ENCODE results near the gene TUBE1.

TUBE1 gene

GRCh38 chr6:112038268-112038667 lies 49.0 kb downstream of the TUBE1 start:
- in situ Hi-C loops (cut with MboI; ENCODE audit: low sequenced_read_pairs) = loop anchor here (10.0 to 25.0 kb wide), 3 partner anchors 333 to 1501 kb away; no protein-coding TSS in a partner anchor

GRCh38 chr6:112037783-112038216 lies 49.5 kb downstream of the TUBE1 start:
- in situ Hi-C loops (cut with MboI; ENCODE audit: low sequenced_read_pairs) = loop anchor here (10.0 to 25.0 kb wide), 3 partner anchors 333 to 1500 kb away; no protein-coding TSS in a partner anchor

- in situ Hi-C loops (cut with MboI; ENCODE audit: low sequenced_read_pairs) = loop anchor here (10.0 to 25.0 kb wide), 3 partner anchors 331 to 1499 kb away; no protein-coding TSS in a partner anchor
These were observed 51.1 kb downstream of the TUBE1 start for GRCh38 chr6:112036088-112036637.

- in situ Hi-C loops (cut with MboI; ENCODE audit: low sequenced_read_pairs) = loop anchor here (10.0 to 25.0 kb wide), 3 partner anchors 330 to 1497 kb away; no protein-coding TSS in a partner anchor
These were observed 52.7 kb downstream of the TUBE1 start for GRCh38 chr6:112034616-112034995.

GRCh38 chr6:112033791-112034615 lies 53.3 kb downstream of the TUBE1 start:
- in situ Hi-C loops (cut with MboI; ENCODE audit: low sequenced_read_pairs) = loop anchor here (10.0 to 25.0 kb wide), 3 partner anchors 329 to 1497 kb away; no protein-coding TSS in a partner anchor

- in situ Hi-C loops (cut with MboI; ENCODE audit: low sequenced_read_pairs) = loop anchor here (10.0 to 25.0 kb wide), 3 partner anchors 328 to 1495 kb away; no protein-coding TSS in a partner anchor
These were observed 54.6 kb downstream of the TUBE1 start for GRCh38 chr6:112032728-112033127.

GRCh38 chr6:112031960-112032359 lies 55.3 kb downstream of the TUBE1 start:
- in situ Hi-C loops (cut with MboI; ENCODE audit: low sequenced_read_pairs) = loop anchor here (10.0 to 25.0 kb wide), 3 partner anchors 327 to 1495 kb away; no protein-coding TSS in a partner anchor

GRCh38 chr6:112030961-112031660 lies 56.2 kb downstream of the TUBE1 start:
- in situ Hi-C loops (cut with MboI; ENCODE audit: low sequenced_read_pairs) = loop anchor here (10.0 to 25.0 kb wide), 3 partner anchors 326 to 1494 kb away; no protein-coding TSS in a partner anchor

GRCh38 chr6:112030206-112030960 lies 56.9 kb downstream of the TUBE1 start:
- in situ Hi-C loops (cut with MboI; ENCODE audit: low sequenced_read_pairs) = loop anchor here (10.0 to 25.0 kb wide), 3 partner anchors 326 to 1493 kb away; no protein-coding TSS in a partner anchor

- in situ Hi-C loops (cut with MboI; ENCODE audit: low sequenced_read_pairs) = loop anchor here (25.0 kb wide), 2 partner anchors 992 to 1492 kb away; no protein-coding TSS in a partner anchor
These were observed 58.0 kb downstream of the TUBE1 start for GRCh38 chr6:112029045-112029822.

GRCh38 chr6:112027942-112028674 lies 59.2 kb downstream of the TUBE1 start:
- in situ Hi-C loops (cut with MboI; ENCODE audit: low sequenced_read_pairs) = loop anchor here (25.0 kb wide), 2 partner anchors 991 to 1491 kb away; no protein-coding TSS in a partner anchor

GRCh38 chr6:112026933-112027332 lies 60.3 kb downstream of the TUBE1 start:
- in situ Hi-C loops (cut with MboI; ENCODE audit: low sequenced_read_pairs) = loop anchor here (25.0 kb wide), 2 partner anchors 990 to 1490 kb away; no protein-coding TSS in a partner anchor

- in situ Hi-C loops (cut with MboI; ENCODE audit: low sequenced_read_pairs) = no loop called here
These were observed 62.8 kb downstream of the TUBE1 start for GRCh38 chr6:112024464-112024863.

GRCh38 chr6:112022749-112023148 lies 64.5 kb downstream of the TUBE1 start:
- in situ Hi-C loops (cut with MboI; ENCODE audit: low sequenced_read_pairs) = no loop called here

GRCh38 chr6:112021691-112022310 lies 65.5 kb downstream of the TUBE1 start:
- in situ Hi-C loops (cut with MboI; ENCODE audit: low sequenced_read_pairs) = no loop called here

Data from HL-60/S4 (cell line).